Naive thymus-derived CD4-positive, alpha-beta T cell (primary cell): ENCODE results near the gene TTC27. TPM values are rescaled to one million over a fixed set of nuclear protein-coding genes. Genes with fewer than 3 reads are reported as not detected.

Source experiments
- ATAC-seq: fragments of 150-1000 bp; cut with Tn5 transposase; 2 replicates; pipeline ENCODE4 v1.10.0; 2021; ENCODE audit warnings: mild to moderate bottlenecking, moderate library complexity
- CTCF ChIA-PET: fragments of 350-600 bp; sonication (Branson Sonifier 250); formaldehyde crosslinking; loops from one replicate; lab custom pipeline; 2021; ENCODE audit warnings: antibody characterized with exemption; lab: Charles Lee
- POLR2A ChIA-PET: fragments of 350-600 bp; sonication (Branson Sonifier 250); formaldehyde crosslinking; loops from one replicate; lab custom pipeline; 2021; ENCODE audit warnings: antibody characterized with exemption, inconsistent platforms; lab: Charles Lee
- DNase-seq, 9 donors: peaks; one replicate each; pipeline versions ENCODE4 v3.0.0 to v3.0.0-alpha.2; 2020 to 2022; ENCODE audit warnings: mixed read lengths in 1 of 9
- H3K27ac ChIP-seq: one replicate; pipeline ENCODE4 v1.7.0; 2013; ENCODE audit warnings: mild to moderate bottlenecking, low read depth, low read length, moderate library complexity
- H3K27me3 ChIP-seq, 2 donors: one replicate each; pipeline ENCODE4 v1.7.0; 2013; ENCODE audit warnings: low read length in 2 of 2, mild to moderate bottlenecking in 2 of 2, moderate library complexity in 2 of 2; ENCODE audit not compliant: control insufficient read depth in 2 of 2, insufficient read depth in 2 of 2
- H3K36me3 ChIP-seq, 3 experiments: 1 replicate in 2 of 3; 2 replicates in 1 of 3; pipeline ENCODE4 v1.7.0; 2013; ENCODE audit warnings: low read length in 3 of 3, mild to moderate bottlenecking in 3 of 3, moderate library complexity in 1 of 3; ENCODE audit not compliant: insufficient read depth in 3 of 3, control insufficient read depth in 2 of 3
- H3K4me1 ChIP-seq, 2 donors: one replicate each; pipeline ENCODE4 v1.7.0; 2013; ENCODE audit warnings: low read length in 2 of 2, mild to moderate bottlenecking in 2 of 2, moderate library complexity in 1 of 2; ENCODE audit not compliant: control insufficient read depth in 2 of 2, insufficient read depth in 2 of 2
- H3K4me3 ChIP-seq: 2 replicates; pipeline ENCODE4 v1.7.0; 2013; ENCODE audit warnings: mild to moderate bottlenecking, low read length
- H3K9me3 ChIP-seq, 3 experiments: 1 replicate in 2 of 3; 2 replicates in 1 of 3; pipeline ENCODE4 v1.7.0; 2013; ENCODE audit warnings: low read length in 3 of 3; ENCODE audit not compliant: control insufficient read depth in 2 of 3
- H3K27ac Mint-ChIP-seq, 9 donors: one replicate each; pipeline ENCODE4 v1.8.0; 2020 to 2022; ENCODE audit warnings: mixed read lengths in 9 of 9, mild to moderate bottlenecking in 8 of 9, moderate library complexity in 5 of 9, inconsistent platforms in 2 of 9
- H3K27me3 Mint-ChIP-seq, 5 donors: one replicate each; pipeline ENCODE4 v1.8.0; 2021 to 2022; ENCODE audit warnings: mixed read lengths in 5 of 5, mild to moderate bottlenecking in 1 of 5
- H3K36me3 Mint-ChIP-seq, 5 donors: one replicate each; pipeline ENCODE4 v1.8.0; 2020 to 2022; ENCODE audit warnings: mixed read lengths in 5 of 5, mild to moderate bottlenecking in 3 of 5, inconsistent platforms in 1 of 5
- H3K4me1 Mint-ChIP-seq, 7 donors: one replicate each; pipeline ENCODE4 v1.8.0; 2020 to 2022; ENCODE audit warnings: mixed read lengths in 7 of 7, mild to moderate bottlenecking in 3 of 7, inconsistent platforms in 1 of 7
- H3K4me3 Mint-ChIP-seq, 10 donors: one replicate each; pipeline ENCODE4 v1.8.0; 2020 to 2022; ENCODE audit warnings: mild to moderate bottlenecking in 10 of 10, mixed read lengths in 10 of 10, moderate library complexity in 6 of 10, inconsistent platforms in 2 of 10
- H3K9me3 Mint-ChIP-seq, 11 donors: one replicate each; pipeline ENCODE4 v1.8.0; 2020 to 2022; ENCODE audit warnings: mixed read lengths in 11 of 11, mild to moderate bottlenecking in 4 of 11, inconsistent platforms in 1 of 11, moderate library complexity in 1 of 11
- intact Hi-C, 2 donors: fragments of 100-400 bp; cut with micrococcal nuclease; formaldehyde crosslinking; loops; one replicate each; pipeline ENCODE4 v1.15.1; 2023
- polyA plus RNA-seq, 2 donors: library from polyadenylated mRNA; unstranded; fragments of 300-500 nt; fragmentation: Illumina TruSeq; gene quantifications; one replicate each; pipeline ENCODE4 v1.2.3, GENCODE V29; 2021
- total RNA-seq, 6 experiments: library from RNA in 5 of 6; stranded (reverse) in 5 of 6; gene quantifications; 1 replicate in 5 of 6; 2 replicates in 1 of 6; pipeline ENCODE4 v1.2.3 and lab custom pipeline; 2021 to 2026

Gene TTC27
- total and polyA plus RNA-seq, 7 experiments from 2014 or later, result 18.5 to 30.0 (median 23.9) TPM

DNA sequence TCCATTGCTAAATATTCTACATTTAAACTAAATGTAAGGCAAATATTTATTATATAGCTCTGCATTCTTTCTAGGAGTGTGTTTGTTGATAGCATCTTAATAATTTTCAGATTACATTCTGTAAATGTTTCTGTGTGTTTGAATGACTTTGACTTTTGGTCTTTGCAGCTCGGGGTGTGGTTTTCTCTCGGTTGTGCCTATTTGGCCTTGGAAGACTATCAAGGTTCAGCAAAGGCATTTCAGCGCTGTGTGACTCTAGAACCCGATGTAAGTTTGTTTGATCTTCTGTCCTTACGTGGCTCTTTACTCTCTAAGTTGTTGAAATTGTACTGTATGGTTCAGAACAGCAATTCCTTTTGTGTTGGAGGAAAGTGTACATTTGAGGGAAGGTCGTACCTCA is 149.9 kb downstream of the TTC27 start:
- Histone ChIP-seq H3K4me1 (no peaks in the 10 kb centered on the region), H3K4me3 (no peak overlapping the region), H3K9me3 (peaks cover 0 to 6% (median 0%) of the 10 kb centered on the region in 3 experiments), H3K27me3 (no peaks in the 10 kb centered on the region), H3K27ac (no peak overlapping the region), H3K36me3 (peaks cover 0 to 31% (median 0%) of the 10 kb centered on the region in 3 experiments)
- Mint-ChIP-seq H3K36me3 (peaks cover 16 to 83% (median 66%) of the 10 kb centered on the region in 5 donors), H3K27me3 (no peaks in the 10 kb centered on the region), H3K9me3 (peaks cover 3 to 35% (median 13%) of the 10 kb centered on the region in 11 donors), H3K4me1 (no peaks in the 10 kb centered on the region), H3K4me3 (no peak overlapping the region), H3K27ac (no peak overlapping the region)
- ChIA-PET CTCF (no interaction called here), POLR2A (no interaction called here)
- intact Hi-C loops, result loop anchor here in 1 of 2 donors (10.0 kb wide), 1 partner anchor 167 kb away; the partner anchor contains the start of gene LTBP1
- DNase-seq (no peak), ATAC-seq (no peak)

DNA sequence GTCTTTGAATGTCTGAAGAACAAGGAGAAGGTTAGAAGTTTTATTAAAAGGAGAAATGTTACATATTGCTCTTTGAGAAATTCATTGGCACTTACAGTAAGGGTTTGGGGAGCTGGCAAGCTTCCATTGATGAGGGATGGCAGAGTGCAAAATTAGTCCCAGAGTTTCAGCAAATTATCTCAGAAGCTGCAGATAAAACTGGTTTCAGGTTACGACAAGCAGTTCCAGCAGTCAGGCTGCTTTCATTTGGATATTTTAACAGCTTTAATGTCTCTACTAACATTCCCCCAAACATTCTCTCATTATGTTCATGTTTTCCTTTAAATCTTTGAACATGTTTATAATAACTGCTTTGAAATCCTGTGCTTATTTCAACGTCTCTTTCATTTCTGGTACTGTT is 153.1 kb downstream of the TTC27 start:
- Histone ChIP-seq H3K27ac (no peak overlapping the region), H3K4me3 (no peak overlapping the region), H3K27me3 (no peaks in the 10 kb centered on the region), H3K9me3 (peaks cover 0 to 6% (median 0%) of the 10 kb centered on the region in 3 experiments), H3K4me1 (no peaks in the 10 kb centered on the region), H3K36me3 (peaks cover 0 to 42% (median 5%) of the 10 kb centered on the region in 3 experiments)
- ATAC-seq (no peak), DNase-seq (no peak)
- peaks cover 7 to 42% (median 16%) of the 10 kb centered on the region in 11 donors for H3K9me3 Mint-ChIP-seq
- H3K27ac Mint-ChIP-seq, result no peak overlapping the region
- H3K4me1 Mint-ChIP-seq, result no peaks in the 10 kb centered on the region
- ChIA-PET POLR2A (no interaction called here), CTCF (no interaction called here)
- peaks cover 30 to 92% (median 82%) of the 10 kb centered on the region in 5 donors for H3K36me3 Mint-ChIP-seq
- intact Hi-C loops, result no loop called here
- H3K27me3 Mint-ChIP-seq, result no peaks in the 10 kb centered on the region
- no peak overlapping the region for H3K4me3 Mint-ChIP-seq

GRCh38 chr2:32783469-32783868 is 155.6 kb downstream of the TTC27 start:
- POLR2A ChIA-PET, result no interaction called here
- Histone ChIP-seq H3K9me3 (peaks cover 0 to 6% (median 0%) of the 10 kb centered on the region in 3 experiments), H3K36me3 (peaks cover 0 to 37% (median 5%) of the 10 kb centered on the region in 3 experiments), H3K4me1 (no peaks in the 10 kb centered on the region), H3K27me3 (no peaks in the 10 kb centered on the region), H3K27ac (no peak overlapping the region), H3K4me3 (no peak overlapping the region)
- CTCF ChIA-PET, result no interaction called here
- peaks cover 31 to 91% (median 76%) of the 10 kb centered on the region in 5 donors for H3K36me3 Mint-ChIP-seq
- no peaks in the 10 kb centered on the region for H3K27me3 Mint-ChIP-seq
- no peak overlapping the region for H3K27ac Mint-ChIP-seq
- intact Hi-C loops, result no loop called here
- ATAC-seq (no peak), DNase-seq (no peak)
- H3K4me3 Mint-ChIP-seq, result no peak overlapping the region
- H3K4me1 Mint-ChIP-seq, result peaks cover 0 to 2% (median 0%) of the 10 kb centered on the region in 7 donors
- peaks cover 2 to 38% (median 14%) of the 10 kb centered on the region in 11 donors for H3K9me3 Mint-ChIP-seq

- no peak overlapping the region for H3K27ac Mint-ChIP-seq
- Histone ChIP-seq H3K4me1 (no peaks in the 10 kb centered on the region), H3K27me3 (no peaks in the 10 kb centered on the region), H3K9me3 (peaks cover 0 to 6% (median 0%) of the 10 kb centered on the region in 3 experiments), H3K4me3 (no peak overlapping the region), H3K36me3 (peaks cover 0 to 39% (median 5%) of the 10 kb centered on the region in 3 experiments), H3K27ac (no peak overlapping the region)
- peaks cover 0 to 5% (median 0%) of the 10 kb centered on the region in 7 donors for H3K4me1 Mint-ChIP-seq
- DNase-seq, result no peak
- H3K9me3 Mint-ChIP-seq, result peaks cover 0 to 33% (median 14%) of the 10 kb centered on the region in 11 donors
- no peak for ATAC-seq
- H3K27me3 Mint-ChIP-seq, result no peaks in the 10 kb centered on the region
- peaks cover 35 to 91% (median 75%) of the 10 kb centered on the region in 5 donors for H3K36me3 Mint-ChIP-seq
- ChIA-PET CTCF (no interaction called here), POLR2A (interaction anchor here (1.0 kb wide), 1 partner anchor 18 kb away, joined by 3 read pairs; no protein-coding TSS in a partner anchor)
- intact Hi-C loops, result no loop called here
- H3K4me3 Mint-ChIP-seq, result no peak overlapping the region
Observed at GRCh38 chr2:32783933-32784332, 156.1 kb downstream of the TTC27 start.

DNA sequence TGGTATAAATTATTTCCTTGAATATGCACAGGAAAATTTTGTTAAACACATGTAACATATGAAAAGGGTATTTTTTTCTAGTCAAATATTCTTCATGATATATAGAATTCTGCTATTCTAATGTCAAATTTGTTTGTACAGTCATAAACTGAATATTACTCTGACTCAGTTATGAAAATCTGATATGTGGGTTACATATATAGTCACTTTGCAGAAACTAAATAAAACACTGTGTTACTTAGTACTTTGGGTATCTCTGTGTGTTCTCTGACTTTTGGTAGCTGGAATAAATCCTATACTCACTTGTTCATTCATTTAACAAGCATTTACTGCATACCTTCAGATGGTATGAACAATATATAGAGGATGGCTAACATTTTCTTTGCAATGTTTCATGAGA is 159.4 kb downstream of the TTC27 start:
- intact Hi-C loops, result no loop called here
- H3K36me3 ChIP-seq, result peaks cover 0 to 27% (median 5%) of the 10 kb centered on the region in 3 experiments
- H3K27me3 ChIP-seq, result no peaks in the 10 kb centered on the region
- Mint-ChIP-seq H3K36me3 (peaks cover 24 to 87% (median 71%) of the 10 kb centered on the region in 5 donors), H3K27me3 (no peaks in the 10 kb centered on the region), H3K4me1 (peaks cover 0 to 5% (median 0%) of the 10 kb centered on the region in 7 donors), H3K27ac (no peak overlapping the region), H3K4me3 (no peak overlapping the region), H3K9me3 (peaks cover 0 to 10% (median 0%) of the 10 kb centered on the region in 11 donors)
- ATAC-seq, result no peak
- H3K9me3 ChIP-seq, result no peaks in the 10 kb centered on the region
- H3K4me3 ChIP-seq, result no peak overlapping the region
- no peaks in the 10 kb centered on the region for H3K4me1 ChIP-seq
- CTCF ChIA-PET, result no interaction called here
- no peak overlapping the region for H3K27ac ChIP-seq
- POLR2A ChIA-PET, result no interaction called here
- no peak for DNase-seq

DNA sequence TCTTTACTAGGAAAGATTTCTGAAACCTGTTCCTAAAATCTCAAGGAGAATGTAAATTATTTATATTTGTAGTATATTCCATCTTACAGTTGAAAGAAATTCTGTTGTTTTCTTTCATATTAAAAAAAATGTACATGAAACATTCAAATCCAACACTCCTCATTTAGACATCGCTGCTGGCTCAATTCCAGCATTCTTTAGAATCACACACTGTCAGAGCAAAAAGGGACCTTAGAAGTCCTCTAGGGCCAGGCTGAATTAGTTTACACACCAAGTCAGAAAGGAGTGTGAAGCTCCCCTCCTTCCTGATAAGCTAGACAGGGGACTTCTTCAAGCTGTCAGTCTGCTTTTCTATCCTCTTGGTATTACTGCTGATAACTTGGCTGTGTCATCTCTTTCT is 160.3 kb downstream of the TTC27 start:
- intact Hi-C loops, result no loop called here
- H3K4me1 ChIP-seq, result no peaks in the 10 kb centered on the region
- CTCF ChIA-PET, result no interaction called here
- H3K36me3 Mint-ChIP-seq, result peaks cover 27 to 90% (median 74%) of the 10 kb centered on the region in 5 donors
- peaks cover 0 to 26% (median 5%) of the 10 kb centered on the region in 3 experiments for H3K36me3 ChIP-seq
- no peaks in the 10 kb centered on the region for H3K27me3 ChIP-seq
- POLR2A ChIA-PET, result no interaction called here
- no peaks in the 10 kb centered on the region for H3K9me3 ChIP-seq
- ATAC-seq (no peak), DNase-seq (no peak)
- H3K27ac ChIP-seq, result no peak overlapping the region
- H3K27me3 Mint-ChIP-seq, result no peaks in the 10 kb centered on the region
- H3K4me3 Mint-ChIP-seq, result no peak overlapping the region
- H3K4me1 Mint-ChIP-seq, result peaks cover 0 to 5% (median 0%) of the 10 kb centered on the region in 7 donors
- no peak overlapping the region for H3K27ac Mint-ChIP-seq
- peaks cover 0 to 10% (median 0%) of the 10 kb centered on the region in 11 donors for H3K9me3 Mint-ChIP-seq
- no peak overlapping the region for H3K4me3 ChIP-seq

DNA sequence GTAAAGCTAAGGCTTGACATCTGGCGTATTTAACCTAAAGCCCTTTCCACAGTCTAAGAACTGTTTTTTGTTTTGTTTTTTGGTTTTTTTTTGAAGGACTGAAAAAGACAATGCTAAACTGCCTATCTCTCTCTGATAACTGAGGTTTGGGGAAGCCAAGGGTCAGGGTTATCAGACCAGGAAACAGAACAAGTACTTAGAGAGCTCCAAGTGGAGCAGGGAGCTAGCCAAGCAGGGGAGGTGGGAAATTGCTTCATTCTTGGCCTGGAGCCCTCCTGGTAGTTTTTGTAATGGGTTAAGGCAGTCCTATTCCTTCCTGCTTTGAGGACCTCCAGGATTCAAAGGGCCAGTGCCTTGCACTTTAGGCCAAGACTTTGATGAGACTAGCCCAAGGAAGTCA is 164.6 kb downstream of the TTC27 start:
- Histone ChIP-seq H3K27ac (no peak overlapping the region), H3K27me3 (no peaks in the 10 kb centered on the region), H3K4me3 (no peak overlapping the region), H3K9me3 (no peaks in the 10 kb centered on the region), H3K36me3 (peaks cover 0 to 16% (median 0%) of the 10 kb centered on the region in 3 experiments), H3K4me1 (no peaks in the 10 kb centered on the region)
- DNase-seq (no peak), ATAC-seq (no peak)
- ChIA-PET POLR2A (interaction anchor here (0.7 kb wide), 1 partner anchor 128 kb away, joined by 3 read pairs; no protein-coding TSS in a partner anchor), CTCF (no interaction called here)
- H3K4me1 Mint-ChIP-seq, result peaks cover 0 to 5% (median 0%) of the 10 kb centered on the region in 7 donors
- no peak overlapping the region for H3K27ac Mint-ChIP-seq
- no peaks in the 10 kb centered on the region for H3K27me3 Mint-ChIP-seq
- no peak overlapping the region for H3K4me3 Mint-ChIP-seq
- H3K9me3 Mint-ChIP-seq, result no peaks in the 10 kb centered on the region
- intact Hi-C loops, result no loop called here
- H3K36me3 Mint-ChIP-seq, result peaks cover 13 to 71% (median 58%) of the 10 kb centered on the region in 5 donors
